T-helper 9 cell (primary cell): Measurements from ENCODE around the gene RAI1.

Source experiments
- DNase-seq: peaks from one replicate; pipeline ENCODE4 v3.0.0-alpha.2; 2020

Gene RAI1

DNA sequence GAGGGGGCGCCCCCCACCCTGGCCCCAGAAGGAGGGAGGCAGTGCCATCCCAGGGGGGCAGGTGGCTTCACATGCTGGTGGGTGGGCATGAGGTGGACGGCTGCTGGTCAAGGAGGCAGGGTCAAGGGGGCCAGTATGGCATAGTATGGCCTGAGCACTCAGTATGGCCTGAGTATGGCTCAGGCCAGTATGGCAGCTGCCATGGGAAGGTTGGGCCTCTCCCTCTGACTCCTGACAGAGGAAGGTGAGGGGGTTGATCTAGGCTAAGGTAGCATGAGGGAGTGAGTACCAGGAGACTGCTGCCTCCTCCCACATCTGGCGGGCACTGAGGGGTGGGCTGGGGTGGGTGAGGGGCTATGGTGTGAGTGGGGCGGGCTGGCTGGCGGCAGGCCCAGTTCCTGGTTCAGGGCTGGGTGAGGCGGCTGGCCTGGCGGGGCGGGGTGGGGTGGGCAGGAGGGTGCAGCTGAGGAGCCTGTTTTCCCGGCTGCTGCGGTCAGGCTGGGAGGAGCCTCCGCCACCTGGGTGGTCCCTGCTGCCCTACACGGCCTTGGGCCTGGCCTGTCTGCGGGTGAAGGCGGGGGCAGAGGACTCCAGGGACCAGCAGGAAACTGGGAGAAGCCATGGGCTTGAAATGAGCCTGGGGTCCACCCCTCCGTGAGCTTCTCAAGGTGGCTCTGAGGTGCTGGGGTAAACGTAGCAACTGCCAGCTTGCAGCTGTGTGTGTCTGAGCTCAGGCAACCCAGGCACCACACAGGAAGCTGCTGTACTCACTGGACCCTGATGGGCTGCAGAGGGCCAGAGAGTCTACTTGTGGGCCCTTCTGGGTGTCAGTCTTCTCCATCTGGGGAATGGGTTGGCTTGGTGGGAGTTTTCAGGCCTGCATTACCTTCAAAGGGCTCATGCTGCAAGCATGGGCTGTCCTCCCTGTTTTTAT lies 57.0 kb downstream of the RAI1 start:
- no peak for DNase-seq

DNA sequence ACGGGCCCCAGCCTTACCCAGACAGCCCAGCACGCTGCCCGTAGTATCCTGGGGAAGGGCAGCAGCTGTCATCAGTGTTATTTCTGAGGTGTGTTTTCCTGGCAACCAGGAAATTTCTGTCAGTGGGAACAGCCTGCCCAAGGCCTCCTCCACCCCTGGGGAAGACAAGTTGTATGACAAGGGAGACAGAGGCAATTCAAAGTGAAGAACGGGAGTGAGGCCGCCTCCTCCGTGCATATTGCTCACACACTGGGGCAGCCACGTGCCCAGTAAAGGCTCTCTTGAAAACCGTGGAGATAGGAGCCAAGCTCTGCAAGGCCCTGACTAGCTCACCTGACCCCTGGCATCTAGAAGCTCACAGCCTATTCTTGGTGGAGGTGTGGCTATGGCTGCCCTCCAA lies 57.6 kb downstream of the RAI1 start:
- no peak for DNase-seq

DNA sequence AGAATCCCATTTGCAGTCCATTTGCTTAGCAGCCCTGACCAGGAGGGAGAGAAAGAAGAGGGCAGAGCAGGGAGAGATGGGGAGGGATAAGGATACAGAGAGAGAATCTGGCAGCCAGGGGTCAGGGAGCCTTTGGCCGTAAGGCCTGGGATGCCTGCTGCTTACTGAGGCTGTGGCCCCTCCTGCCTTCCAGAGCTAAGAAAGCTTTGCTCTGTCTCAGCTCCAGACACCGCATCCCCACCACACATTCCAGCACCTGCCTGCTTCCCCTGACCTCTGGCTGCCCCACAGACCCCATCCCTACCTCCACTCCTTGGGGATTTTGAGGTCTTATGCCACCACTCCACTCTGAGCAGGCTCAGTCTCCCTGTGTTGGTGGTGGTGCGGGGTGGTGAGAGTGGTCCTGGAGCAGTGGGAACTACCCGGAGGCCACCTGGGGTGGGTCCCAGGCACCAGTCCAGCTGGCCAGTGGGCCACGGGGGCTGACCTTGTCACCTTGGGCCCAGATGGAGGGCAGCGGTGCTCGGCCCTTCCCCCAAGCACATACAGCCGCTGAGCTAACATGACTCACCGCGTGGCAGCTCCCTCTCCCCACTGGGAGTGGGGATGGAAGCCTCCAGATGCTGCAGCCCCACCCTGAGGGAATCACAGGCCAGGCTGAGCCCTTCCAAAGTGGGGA lies 58.3 kb downstream of the RAI1 start:
- DNase-seq, result no peak

DNA sequence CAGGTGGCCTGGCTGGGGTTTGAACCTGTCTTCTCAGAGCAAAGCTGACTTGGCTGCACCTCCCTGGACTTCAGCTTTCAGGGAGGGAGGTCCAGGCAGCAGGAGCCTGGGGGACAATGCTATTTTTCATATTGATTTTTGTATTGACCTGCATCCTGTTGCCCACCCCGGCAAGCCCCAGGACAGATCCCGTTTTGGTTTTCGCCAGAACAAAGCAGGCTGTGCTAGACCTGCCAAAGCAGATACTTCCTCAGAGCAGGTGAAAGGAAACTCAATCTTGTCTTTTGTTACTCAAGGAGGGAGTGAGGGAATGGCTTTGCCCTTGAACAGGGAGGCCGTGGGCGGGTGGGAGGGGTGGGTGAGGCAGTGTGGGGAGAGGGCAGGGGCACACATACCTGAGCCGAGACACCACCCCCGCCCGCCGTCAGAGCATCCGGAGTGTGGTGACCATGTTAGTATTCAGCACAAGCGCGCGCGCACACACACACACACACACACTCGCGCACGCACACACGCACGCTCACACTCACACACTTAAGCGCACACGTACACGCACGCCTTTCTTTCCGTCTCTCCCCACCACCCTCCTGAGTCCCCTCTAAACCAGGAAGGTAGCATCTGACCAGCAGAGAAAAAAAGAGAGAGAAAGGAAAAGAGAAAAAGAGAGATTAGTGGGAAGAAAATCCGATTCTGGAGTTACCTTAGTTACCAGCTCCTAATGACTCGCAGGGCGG lies 59.5 kb downstream of the RAI1 start:
- DNase-seq, result no peak

DNA sequence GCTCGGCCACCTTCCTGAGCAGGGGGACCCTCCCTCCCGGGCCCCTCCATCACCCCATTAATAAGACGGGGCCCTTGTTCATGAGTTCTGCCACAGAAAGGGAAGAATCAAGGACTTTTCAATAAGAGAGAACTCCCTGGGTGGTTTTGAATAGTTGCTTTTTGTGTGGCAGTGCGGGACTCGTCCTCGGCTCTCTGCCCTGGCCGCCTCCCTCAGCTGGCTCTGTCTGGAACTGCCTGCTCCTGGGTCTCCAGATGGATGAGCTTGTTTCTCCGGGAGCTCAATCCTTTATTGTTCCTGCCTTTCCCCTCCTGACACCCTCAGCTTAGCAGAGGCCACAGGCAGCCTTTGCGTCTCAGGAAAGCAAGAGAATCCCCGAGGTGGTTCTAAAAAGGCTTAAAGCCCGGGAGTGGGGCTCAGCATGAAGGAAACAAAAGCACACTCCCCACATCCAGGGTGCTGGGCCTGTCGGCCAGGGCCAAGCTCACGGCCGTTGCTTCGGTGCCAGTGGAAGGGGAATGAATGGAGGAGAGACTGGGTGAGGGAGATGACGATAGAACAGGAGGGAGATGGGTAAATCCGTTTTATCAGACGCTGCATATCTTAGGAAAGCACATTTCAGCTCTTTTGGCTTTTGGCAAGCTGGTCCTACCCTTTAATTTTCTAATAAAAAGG lies 60.2 kb downstream of the RAI1 start:
- DNase-seq, result no peak

DNA sequence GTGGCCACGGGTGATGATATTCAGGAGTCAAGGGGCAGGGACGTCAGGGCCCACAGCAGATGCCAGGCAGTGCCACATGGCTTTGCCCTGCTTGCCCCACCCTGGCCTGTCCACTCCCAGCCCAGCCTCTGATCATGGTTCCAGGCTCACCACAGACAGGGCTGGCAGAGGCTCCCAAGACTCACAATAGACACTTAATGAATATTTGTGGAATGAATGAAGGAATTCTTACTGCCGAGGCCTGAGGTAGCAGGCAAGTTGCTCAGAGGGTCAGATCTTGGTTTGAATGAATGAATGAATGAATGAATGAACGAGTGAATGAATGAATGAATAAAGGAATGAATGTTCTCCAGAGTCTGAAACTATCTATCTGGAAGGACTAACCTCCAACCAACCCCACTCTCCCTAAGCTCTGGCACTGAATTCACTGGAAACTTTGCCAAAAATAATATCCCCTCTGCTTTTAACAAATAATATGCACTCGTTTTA lies 60.9 kb downstream of the RAI1 start:
- DNase-seq, result no peak

DNA sequence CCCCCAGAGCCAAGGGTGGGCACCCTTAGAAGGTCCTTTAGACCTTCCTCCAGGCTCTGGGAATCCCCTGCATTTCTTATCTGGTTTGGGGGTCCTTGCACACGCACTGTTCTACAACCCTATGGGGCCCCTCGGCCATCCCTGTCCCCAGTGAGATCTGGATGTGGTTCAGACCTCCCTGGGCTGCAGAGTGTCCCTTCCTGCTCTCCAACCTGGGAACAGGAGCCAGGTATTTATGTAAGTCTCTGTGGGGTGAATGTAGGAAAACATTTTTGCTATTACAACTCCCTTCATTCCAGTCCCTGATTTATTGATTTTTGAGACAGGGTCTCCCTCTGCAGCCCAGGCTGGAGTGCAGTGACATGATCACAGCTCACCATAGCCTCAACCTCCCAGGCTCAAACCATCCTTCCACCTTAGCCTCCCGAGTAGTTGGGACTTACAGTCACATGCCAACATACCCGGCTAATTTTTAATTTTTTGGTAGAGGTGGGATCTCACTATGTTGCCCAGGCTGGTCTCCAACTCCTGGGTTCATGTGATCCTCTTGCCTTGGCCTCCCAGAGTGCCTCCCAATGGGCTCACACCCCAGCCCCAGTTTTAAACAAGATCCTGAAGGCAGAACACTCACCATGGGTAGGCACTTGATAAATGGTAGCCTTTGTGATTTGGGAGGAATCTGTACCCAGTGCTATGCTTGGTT lies 61.6 kb downstream of the RAI1 start:
- no peak for DNase-seq

DNA sequence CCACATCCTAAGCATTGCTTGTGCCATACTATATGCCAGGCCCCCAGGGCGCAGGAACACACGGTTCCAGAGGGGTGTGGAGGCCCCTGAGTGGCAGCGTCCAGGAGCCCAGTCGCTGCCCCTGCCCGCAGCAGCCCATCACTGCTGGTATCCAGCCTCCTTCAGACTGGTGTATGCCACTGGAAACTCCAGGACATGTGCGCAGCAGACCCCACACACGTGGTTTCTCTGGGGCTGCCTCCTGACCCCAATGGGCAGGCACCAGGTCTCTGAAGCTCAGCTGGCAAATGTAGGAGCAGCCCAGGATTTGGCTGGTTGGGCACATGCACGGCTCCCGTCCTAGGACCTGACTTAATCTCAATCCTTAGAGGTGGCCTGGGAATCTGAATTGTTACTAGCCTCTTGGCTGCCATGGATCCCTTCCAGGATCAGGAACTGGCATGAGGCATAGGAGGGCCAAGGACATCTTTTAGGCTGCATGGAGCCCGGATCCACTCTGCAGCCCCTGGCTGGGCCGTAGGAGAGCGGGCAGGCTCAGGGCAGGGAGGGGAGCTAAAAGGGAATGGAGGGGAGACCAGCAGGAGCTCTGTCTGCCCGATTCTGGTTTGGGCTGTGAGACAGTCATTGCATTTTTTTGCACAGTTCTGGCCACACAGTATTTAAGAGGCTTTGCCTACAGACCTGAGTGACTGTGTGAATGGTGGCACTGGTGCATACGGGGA lies 62.3 kb downstream of the RAI1 start:
- DNase-seq, result no peak

DNA sequence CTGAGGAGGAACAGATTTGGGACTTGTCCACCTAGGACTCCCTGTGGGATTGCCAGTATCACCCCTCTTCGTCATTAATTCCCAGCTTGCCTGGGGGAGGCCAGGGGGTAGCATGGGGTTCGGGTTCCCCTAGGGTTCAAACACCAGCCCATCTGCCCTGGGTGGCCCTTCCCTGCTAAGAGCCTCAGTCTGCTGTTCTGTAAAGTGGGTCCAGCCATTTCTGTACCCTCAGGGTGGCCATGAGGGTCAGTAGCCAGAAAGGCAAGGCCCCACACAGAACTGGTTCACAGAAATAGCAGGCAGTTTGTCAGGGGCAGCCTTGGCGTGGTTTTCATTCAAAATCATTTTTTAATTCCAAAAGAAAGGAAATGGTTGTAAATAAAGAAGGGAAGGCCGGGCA lies 62.9 kb downstream of the RAI1 start:
- no peak for DNase-seq

DNA sequence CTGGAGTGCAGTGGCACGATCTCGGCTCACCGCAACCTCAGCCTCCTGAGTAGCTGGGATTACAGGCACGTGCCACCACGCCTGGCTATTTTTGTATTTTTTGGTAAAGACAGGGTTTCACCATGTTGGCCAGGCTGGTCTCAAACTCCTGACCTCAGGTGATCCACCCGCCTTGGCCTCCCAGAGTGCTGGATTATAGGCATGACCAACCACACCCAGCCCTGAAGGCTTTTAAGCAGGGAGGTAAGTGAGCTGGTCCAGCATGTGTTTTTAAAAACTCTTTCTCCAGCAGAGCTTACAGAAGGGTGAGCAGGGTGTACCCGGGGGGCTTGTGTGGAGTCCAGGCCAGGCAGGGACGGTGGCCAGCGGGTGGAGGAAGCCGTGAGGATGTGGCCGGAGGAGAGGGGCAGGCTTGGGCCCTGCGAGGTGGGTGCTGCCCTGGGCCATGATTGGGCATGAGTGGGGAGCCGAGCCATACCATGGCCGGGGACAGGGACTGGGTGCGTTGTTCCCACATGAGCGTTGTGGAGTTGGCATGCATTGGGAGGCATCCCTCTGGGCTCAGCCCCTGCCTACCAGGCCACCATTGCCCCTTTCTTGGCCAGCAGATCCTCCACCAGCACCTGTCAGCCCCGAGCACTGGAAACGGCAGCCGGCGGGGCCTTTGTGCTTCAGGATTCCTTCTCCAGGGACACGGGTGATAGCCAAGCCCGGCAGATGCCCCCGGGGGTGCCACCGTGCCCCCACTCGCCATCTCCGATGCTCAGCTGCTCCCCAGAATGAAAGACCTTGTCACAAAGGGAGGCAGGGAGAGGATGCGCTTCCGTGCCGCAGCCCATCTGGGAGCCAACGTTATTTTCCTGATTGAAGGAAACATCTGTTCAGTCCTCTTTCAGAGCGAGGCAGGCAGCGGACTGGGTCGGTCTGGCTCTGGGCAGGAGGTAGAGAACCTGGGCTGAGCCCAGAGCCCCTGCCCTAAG lies 64.5 kb downstream of the RAI1 start:
- DNase-seq, result no peak

DNA sequence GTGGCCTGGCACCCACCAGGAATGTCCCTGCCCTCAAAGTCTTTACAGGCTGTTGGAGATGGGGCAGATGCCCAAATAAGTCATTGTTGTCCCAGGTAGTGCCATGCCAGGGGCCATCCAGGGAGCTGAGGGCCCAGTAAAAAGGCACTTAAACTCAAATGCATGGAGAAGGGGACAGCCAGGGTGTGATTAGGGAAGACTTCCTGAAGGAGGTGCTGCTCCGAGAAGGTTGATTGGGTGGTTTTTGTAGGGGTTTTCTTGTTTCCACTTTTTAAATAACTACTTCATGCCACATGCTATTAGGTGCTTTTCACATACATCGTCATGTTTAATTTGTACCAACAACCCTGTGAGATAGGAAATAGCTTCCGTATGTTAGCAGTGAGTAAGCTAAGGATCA lies 66.9 kb downstream of the RAI1 start:
- no peak for DNase-seq

DNA sequence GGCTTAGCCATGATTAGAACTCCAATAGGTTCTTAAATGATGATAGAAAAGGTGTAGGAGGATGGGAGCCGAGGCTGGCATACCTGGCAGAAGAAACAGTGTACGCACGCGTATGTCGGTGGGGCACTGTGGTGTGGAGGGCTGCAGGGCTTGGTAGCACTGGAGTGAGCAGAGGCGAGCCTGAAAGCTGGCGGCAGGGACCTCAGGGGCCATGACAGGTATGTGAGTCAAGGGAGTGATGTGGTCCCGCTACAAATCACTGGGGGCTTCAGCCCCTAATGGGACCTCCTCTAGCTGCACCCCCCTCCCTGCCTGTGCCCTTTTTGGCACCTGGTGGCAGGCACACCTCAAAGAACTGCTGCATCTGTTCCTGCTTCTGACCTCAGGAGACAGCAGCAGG lies 67.3 kb downstream of the RAI1 start:
- no peak for DNase-seq

DNA sequence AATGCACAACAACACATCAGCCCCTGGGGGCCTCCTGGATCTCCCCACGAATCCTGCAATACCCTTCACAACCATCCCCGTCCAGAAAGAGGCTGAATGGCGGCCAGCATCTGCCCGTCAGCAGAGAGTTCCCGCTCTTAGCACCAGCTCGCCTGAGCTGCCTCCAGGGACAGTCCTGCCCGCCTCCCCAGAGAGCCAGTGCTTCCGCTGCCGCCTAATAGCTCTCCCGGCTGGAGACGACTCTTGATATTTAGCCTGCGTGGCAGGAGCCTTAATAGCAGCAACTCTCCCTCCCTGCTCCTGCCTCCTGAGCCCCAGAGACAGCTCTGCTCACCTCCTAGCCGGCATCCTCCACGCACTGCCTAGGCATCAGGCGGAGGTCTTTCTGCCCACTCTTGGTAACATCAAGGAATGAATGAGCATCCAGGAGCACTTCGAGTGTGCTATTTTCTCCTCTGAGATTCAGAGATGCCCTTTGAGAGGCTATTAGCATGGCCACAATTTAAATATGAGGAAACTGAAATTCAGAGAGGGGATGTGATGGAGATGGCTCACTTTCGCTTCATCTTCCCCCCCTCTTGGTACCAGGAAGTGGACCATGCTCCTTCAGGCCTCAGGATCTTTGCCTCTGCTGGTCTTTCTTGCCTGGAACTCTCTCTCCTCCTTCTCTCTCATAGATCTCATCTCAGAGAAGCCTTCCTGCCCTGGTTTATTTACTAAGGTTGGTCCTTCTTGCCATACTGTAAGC lies 67.9 kb downstream of the RAI1 start:
- no peak for DNase-seq

DNA sequence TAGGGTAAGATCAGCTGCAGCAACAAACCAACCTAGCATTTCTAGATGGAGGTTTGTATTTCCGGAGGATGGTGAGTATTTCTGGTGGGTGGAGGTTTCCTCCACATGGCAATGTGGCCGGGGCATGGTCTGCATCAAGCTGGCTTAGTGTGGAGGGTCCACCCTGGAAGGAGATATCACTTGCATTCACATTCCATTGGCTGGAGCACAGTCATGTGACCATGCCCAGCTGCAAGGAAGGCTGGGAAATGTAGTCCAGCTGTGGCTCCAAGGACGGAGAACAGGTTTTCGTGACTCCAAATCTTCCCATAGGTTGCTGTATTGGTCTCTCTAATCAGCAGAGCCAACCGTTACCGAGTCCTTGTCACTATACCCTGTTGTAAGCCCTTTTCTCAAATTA lies 68.7 kb downstream of the RAI1 start:
- peak; percentile 25 for DNase-seq

DNA sequence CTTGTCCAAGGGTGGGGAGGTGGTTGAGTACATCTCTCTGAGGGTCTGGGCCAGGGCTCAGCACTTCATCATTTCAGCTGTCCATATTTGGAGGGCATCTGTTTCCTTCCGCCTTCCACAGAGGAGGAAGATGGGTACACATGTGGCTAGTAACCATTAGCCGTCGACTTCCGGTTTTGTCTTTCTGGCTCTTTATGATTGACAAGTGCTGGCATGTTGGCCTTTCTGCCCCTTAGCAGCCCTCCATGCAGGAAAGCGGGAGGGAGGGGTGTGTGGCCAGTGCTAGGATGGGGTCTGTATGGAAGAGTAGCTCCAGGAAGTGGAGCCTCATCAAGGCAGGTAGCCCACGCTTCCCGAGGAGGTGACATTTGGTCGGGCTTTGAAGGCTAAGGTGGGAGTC lies 69.6 kb downstream of the RAI1 start:
- peak; percentile 4 for DNase-seq

DNA sequence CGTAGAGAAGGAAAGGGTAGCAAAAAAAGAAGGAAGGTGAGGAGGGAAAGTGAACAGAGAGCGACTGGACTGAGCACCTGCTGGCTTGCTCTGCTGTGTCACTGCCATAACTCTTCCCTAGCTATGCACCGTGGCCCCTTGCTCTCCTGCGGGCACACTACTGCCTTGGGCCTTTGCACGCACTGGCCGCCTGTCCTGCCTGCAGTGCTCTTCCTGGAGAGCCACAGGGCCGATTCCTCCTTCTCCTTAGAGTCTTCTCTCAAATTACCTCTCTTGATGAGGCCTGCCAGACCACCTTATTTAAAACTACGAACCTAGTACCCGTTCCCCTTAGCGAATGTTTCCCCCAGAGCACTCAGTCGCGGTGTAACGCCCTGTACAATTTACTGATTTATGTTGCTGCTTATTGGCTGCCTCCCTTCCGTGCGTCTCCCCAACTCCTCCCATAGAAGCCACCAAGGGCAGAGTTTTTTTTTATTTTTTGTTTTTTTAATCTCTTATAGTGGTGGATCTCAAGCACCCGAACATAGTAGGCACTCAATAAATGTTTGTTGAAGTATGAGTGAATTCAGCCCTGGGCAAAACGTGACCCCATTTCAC lies 70.3 kb downstream of the RAI1 start:
- peak; percentile 30 for DNase-seq

DNA sequence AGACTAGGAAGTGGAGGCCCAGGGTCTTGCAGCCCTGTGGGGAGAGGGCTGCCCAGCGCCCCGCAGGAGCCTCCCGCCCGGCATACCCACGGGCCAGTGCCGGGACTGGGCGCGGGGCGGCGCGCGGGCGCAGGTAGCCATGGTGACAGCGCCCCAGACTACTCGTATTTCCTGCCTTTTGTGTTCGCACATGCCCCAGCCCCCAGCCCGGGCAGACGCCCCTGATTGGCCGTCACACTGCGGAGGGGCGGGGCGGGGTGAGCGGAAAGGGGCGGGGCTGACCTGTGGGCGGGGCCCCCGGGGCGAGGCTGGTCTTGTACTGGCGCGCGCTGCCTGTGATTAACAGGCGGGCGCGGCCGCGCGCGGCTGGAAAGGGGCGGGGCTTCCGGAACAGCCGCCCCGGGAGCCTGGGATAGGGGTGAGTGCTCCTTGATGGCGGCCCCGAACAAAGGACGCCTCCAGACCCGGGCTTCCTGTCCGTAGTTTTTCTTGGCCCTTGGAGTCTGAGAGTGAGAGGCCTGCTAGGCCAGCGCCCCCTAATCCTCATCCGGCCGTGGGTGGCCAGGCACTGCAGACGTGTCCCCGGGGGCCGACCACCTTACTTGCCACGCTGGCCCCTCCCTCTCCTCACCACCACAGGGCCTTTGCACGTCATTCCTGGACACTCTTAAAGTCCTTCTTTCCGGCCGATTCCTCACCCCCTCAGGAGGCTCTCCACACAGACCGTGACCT lies 71.0 kb downstream of the RAI1 start:
- DNase-seq, result peak; percentile 98

DNA sequence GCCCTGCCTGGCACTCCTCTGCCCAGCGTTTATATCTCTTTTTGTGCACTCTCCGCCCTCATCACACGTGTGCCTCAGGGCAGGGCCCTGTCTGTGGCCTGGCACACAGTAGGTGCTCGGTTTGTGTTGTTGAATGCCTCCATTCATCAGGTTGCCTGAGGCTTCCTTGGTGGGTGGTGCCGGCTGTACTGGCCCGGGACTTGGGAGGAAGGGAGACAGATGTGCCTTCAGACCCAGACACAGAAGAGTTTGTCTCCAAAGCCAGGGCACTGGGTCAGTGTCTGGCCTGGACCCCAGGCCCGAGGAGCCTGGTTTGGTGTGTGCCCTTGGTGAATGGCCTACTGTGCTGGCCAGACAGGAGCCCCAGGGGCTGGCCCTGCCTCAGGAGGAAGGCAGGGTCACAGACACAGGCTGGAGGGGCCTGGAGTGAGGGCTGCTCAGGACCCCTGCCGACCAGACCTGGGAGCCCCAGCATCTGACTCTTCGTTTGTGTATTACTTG lies 71.6 kb downstream of the RAI1 start:
- no peak for DNase-seq
